Measurements from ENCODE around the gene SGCA.

SGCA gene

DNA sequence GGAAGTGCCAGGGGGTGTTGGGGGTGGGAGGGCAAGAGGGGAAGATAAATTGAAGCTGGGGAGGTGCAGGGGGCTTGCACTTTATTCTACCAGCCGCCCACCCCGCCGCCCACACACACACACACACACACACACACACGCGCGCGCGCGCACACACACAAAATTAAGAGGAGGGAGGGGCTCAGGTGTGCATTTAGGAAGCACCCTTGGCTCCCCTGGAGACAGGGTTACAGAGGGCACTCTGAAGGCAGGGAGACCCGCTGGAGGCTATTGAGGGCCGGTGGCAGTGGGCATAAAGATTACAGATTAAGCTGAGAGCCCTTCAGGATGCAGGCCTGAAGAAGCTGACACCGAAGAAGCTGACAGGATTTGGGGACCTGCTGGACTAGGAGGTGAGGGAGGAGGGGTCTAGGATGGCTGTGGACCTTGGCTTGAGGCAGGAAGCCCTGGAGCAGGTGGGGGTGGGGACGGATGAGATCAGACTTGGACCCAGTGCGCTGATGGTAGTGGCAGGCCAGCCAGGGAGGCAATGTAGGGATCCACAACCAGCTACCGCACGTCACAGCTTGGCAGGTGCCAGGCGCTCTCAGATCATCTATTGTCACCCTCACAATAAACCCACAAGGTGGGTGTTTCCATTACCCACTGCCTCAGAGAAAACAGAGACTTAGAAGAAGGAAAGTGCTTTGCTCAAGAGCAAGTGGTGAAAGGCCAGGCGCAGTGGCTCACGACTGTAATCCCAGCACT is 35.1 kb upstream of the SGCA start:
- Histone ChIP-seq H4K20me1 (ENCODE audit: insufficient read depth, low read length) (no peaks in the 10 kb centered on the region), H3K9me2 (ENCODE audit: low read depth, low read length) (no peaks in the 10 kb centered on the region)
- TF ChIP-seq, protein P1, sequence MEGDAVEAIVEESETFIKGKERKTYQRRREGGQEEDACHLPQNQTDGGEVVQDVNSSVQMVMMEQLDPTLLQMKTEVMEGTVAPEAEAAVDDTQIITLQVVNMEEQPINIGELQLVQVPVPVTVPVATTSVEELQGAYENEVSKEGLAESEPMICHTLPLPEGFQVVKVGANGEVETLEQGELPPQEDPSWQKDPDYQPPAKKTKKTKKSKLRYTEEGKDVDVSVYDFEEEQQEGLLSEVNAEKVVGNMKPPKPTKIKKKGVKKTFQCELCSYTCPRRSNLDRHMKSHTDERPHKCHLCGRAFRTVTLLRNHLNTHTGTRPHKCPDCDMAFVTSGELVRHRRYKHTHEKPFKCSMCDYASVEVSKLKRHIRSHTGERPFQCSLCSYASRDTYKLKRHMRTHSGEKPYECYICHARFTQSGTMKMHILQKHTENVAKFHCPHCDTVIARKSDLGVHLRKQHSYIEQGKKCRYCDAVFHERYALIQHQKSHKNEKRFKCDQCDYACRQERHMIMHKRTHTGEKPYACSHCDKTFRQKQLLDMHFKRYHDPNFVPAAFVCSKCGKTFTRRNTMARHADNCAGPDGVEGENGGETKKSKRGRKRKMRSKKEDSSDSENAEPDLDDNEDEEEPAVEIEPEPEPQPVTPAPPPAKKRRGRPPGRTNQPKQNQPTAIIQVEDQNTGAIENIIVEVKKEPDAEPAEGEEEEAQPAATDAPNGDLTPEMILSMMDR (IDR thresholded peaks at IDR 0.05; ENCODE audit: low read length): no peak
- no peak for TF ChIP-seq EZH2 (IDR thresholded peaks at IDR 0.05; ENCODE audit: borderline replicate concordance, low read length)

DNA sequence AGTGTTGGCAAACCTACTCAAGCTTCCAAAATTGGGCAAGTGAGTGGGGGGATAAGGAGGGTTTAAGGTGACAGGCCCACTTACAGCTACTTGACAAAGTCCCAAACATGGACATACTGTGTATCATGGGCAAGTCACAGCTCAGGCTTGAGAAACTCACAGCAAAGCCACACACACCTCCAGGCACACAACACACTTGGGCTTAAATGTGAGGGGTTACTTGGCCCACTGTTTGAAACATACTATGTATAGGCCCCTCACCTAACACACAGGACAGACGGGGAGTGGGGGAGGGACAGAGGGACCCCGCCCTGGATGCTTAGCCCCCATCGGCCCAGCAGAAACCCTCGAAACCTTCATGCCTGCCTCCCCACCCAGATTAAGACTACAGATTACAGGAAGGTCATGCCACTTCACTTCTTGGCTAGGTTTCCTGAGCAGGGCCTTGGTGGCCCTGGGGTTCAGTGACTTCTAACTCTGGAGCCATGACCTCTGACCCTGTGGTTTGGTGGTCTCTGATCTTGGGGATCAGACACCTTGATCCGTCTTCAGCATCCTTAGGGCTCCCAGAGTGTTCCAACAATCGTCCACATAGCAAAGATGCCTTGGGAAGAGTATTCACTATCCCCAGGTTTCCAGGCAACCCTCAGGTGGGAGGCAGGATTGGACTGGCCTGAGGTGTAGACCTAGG is 33.6 kb upstream of the SGCA start:
- no peak overlapping the region for H3K4me2 ChIP-seq (ENCODE audit: low read length)
- no peak overlapping the region for H2AFZ ChIP-seq (ENCODE audit: low read length)
- H3K27ac ChIP-seq (ENCODE audit: low read depth, low read length, poor library complexity, severe bottlenecking): no peak overlapping the region
- peaks cover 31% of the 10 kb centered on the region for H3K36me3 ChIP-seq (ENCODE audit: insufficient read depth, low read length)
- no peaks in the 10 kb centered on the region for H3K79me2 ChIP-seq (ENCODE audit: insufficient read depth, low read length)
- no peak overlapping the region for H3K4me3 ChIP-seq (ENCODE audit: low read depth, low read length, poor library complexity, severe bottlenecking)
- H3K27me3 ChIP-seq (ENCODE audit: insufficient read depth, low read length): peaks cover 5% of the 10 kb centered on the region; the same call in 1 of the 2 replicates
- H3K9me2 ChIP-seq (ENCODE audit: low read depth, low read length): no peaks in the 10 kb centered on the region
- no peaks in the 10 kb centered on the region for H3K9me3 ChIP-seq (ENCODE audit: low read length)
- peaks cover 3% of the 10 kb centered on the region for H3K4me1 ChIP-seq (ENCODE audit: insufficient read depth, low read length, severe bottlenecking)
- H4K20me1 ChIP-seq (ENCODE audit: insufficient read depth, low read length): no peaks in the 10 kb centered on the region
- no peaks in the 10 kb centered on the region for H3F3A ChIP-seq (ENCODE audit: insufficient read depth, low read length)
- H3K9ac ChIP-seq (ENCODE audit: low read length): no peak overlapping the region
- no peak for TF ChIP-seq EZH2 (IDR thresholded peaks at IDR 0.05; ENCODE audit: borderline replicate concordance, low read length)
- TF ChIP-seq, protein P1 (IDR thresholded peaks at IDR 0.05; ENCODE audit: low read length): no peak

More for the DNA sequence above, 35.1 kb upstream of the SGCA start:
- Histone ChIP-seq H3K9ac (ENCODE audit: low read length) (no peak overlapping the region), H3K36me3 (ENCODE audit: insufficient read depth, low read length) (peaks cover 17% of the 10 kb centered on the region), H3K4me2 (ENCODE audit: low read length) (no peak overlapping the region; the same call in 1 of the 2 replicates), H3K4me1 (ENCODE audit: insufficient read depth, low read length, severe bottlenecking) (peaks cover 3% of the 10 kb centered on the region), H3K79me2 (ENCODE audit: insufficient read depth, low read length) (no peaks in the 10 kb centered on the region), H3K27ac (ENCODE audit: low read depth, low read length, poor library complexity, severe bottlenecking) (no peak overlapping the region), H3F3A (ENCODE audit: insufficient read depth, low read length) (no peaks in the 10 kb centered on the region), H2AFZ (ENCODE audit: low read length) (no peak overlapping the region), H3K4me3 (ENCODE audit: low read depth, low read length, poor library complexity, severe bottlenecking) (no peak overlapping the region), H3K27me3 (ENCODE audit: insufficient read depth, low read length) (peaks cover 5% of the 10 kb centered on the region; the same call in 1 of the 2 replicates), H3K9me3 (ENCODE audit: low read length) (no peaks in the 10 kb centered on the region)

DNA sequence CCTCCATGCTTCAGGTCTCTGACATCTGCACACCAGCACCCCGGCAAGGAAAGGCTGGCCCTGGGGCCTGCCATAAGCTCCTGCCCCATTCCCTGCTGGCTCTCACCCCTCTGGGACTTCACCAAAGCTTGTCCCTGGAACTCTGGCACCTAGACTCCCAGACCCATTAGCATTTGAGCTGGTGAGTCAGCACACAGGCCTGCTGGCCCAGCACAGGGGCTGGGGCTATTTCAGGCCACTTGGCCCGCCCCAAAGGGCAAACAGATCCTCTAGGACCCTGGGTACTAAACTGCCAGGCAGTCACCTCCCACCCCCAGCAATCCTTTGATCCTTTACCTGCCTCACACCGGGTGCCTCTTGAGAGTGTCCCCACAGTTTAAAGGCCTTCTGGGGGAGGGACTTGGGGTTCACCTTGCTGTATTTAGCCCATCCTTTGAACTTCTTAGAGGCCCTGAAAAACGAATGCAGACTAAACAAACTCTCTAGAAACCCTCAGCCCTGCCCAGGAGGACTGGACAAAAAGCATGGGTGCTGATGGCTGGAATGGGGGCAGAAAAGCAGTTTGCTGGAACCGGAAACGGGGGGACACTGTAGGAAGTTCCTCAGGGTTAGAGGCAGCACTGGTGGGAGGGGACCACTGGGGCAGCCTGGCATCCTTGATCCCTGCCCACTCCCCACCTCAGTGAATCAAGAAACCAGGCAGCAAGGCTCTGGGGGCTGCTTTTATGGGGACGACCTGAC is 32.6 kb upstream of the SGCA start:
- H2AFZ ChIP-seq (ENCODE audit: low read length): no peak overlapping the region
- H4K20me1 ChIP-seq (ENCODE audit: insufficient read depth, low read length): no peaks in the 10 kb centered on the region
- peaks cover 3% of the 10 kb centered on the region for H3K4me1 ChIP-seq (ENCODE audit: insufficient read depth, low read length, severe bottlenecking)
- H3K27ac ChIP-seq (ENCODE audit: low read depth, low read length, poor library complexity, severe bottlenecking): no peak overlapping the region
- no peak overlapping the region for H3K4me3 ChIP-seq (ENCODE audit: low read depth, low read length, poor library complexity, severe bottlenecking)
- no peak overlapping the region for H3K9ac ChIP-seq (ENCODE audit: low read length)
- no peaks in the 10 kb centered on the region for H3K9me2 ChIP-seq (ENCODE audit: low read depth, low read length)
- TF ChIP-seq EZH2 (IDR thresholded peaks at IDR 0.05; ENCODE audit: borderline replicate concordance, low read length): no peak
- TF ChIP-seq, protein P1 (IDR thresholded peaks at IDR 0.05; ENCODE audit: low read length): no peak
- H3K9me3 ChIP-seq (ENCODE audit: low read length): no peaks in the 10 kb centered on the region
- no peaks in the 10 kb centered on the region for H3K79me2 ChIP-seq (ENCODE audit: insufficient read depth, low read length)
- no peaks in the 10 kb centered on the region for H3F3A ChIP-seq (ENCODE audit: insufficient read depth, low read length)
- H3K4me2 ChIP-seq (ENCODE audit: low read length): no peak overlapping the region
- H3K27me3 ChIP-seq (ENCODE audit: insufficient read depth, low read length): peaks cover 5% of the 10 kb centered on the region; the same call in 1 of the 2 replicates
- peaks cover 41% of the 10 kb centered on the region for H3K36me3 ChIP-seq (ENCODE audit: insufficient read depth, low read length)
